KMS-11 (cell line): ENCODE measurements around the gene TCP1.
A peak's percentile ranks its signal among the peaks of the same experiment; 100 is the strongest.

Source experiments
- H2AFZ ChIP-seq: fragments of 200-600 bp; sonication (generic); 2 replicates; pipeline ENCODE4 v1.6.1; 2016; ENCODE audit warnings: antibody characterized with exemption, mixed run types, low read depth
- H3K27ac ChIP-seq: fragments of 200-600 bp; sonication (generic); 2 replicates; pipeline ENCODE4 v1.6.1; 2016; ENCODE audit warnings: mild to moderate bottlenecking, mixed run types
- H3K27me3 ChIP-seq: fragments of 200-600 bp; sonication (generic); 2 replicates; pipeline ENCODE4 v1.6.1; 2017; ENCODE audit warnings: mild to moderate bottlenecking, low read depth, mixed run types, moderate library complexity; ENCODE audit not compliant: insufficient read depth
- H3K36me3 ChIP-seq: fragments of 200-600 bp; sonication (generic); 2 replicates; pipeline ENCODE4 v1.6.1; 2017; ENCODE audit warnings: mild to moderate bottlenecking, mixed run types; ENCODE audit not compliant: insufficient read depth
- H3K4me1 ChIP-seq: fragments of 200-600 bp; sonication (generic); 2 replicates; pipeline ENCODE4 v1.6.1; 2016; ENCODE audit warnings: mild to moderate bottlenecking, low read depth, mixed run types; ENCODE audit not compliant: poor library complexity, severe bottlenecking
- H3K4me2 ChIP-seq: fragments of 200-600 bp; sonication (generic); 2 replicates; pipeline ENCODE4 v1.7.0; 2016; ENCODE audit warnings: mild to moderate bottlenecking, mixed run types
- H3K4me3 ChIP-seq: fragments of 200-600 bp; sonication (generic); IDR thresholded peaks from 2 replicates; pipeline ENCODE4 v1.6.1; 2017; ENCODE audit warnings: low read depth, low read length, mixed read lengths; ENCODE audit not compliant: insufficient read depth
- H3K79me2 ChIP-seq: fragments of 200-600 bp; sonication (generic); 2 replicates; pipeline ENCODE4 v1.6.1; 2016; ENCODE audit warnings: low read depth, mixed run types; ENCODE audit not compliant: insufficient read depth
- H3K9ac ChIP-seq: fragments of 200-600 bp; sonication (generic); 2 replicates; pipeline ENCODE4 v1.6.1; 2016; ENCODE audit warnings: mild to moderate bottlenecking, mixed run types
- H4K20me1 ChIP-seq: fragments of 200-600 bp; sonication (generic); 2 replicates; pipeline ENCODE4 v1.6.1; 2016; ENCODE audit warnings: mild to moderate bottlenecking, mixed run types; ENCODE audit not compliant: insufficient read depth
- TF ChIP-seq, protein P1 (sequence below): fragments of 200-600 bp; sonication (generic); conservative IDR thresholded peaks from 2 replicates; pipeline ENCODE4 v1.6.1; 2017; ENCODE audit warnings: low read depth, mild to moderate bottlenecking, antibody characterized with exemption, low read length, moderate library complexity, mixed read lengths

Gene TCP1

GRCh38 chr6:159790149-159790955, 950 bp upstream of the TCP1 start, which contains the start of gene MRPL18:
MRPL18 (plus strand) TSS chr6:159790467; CDS start chr6:159790588, 121 bp downstream.
- Histone ChIP-seq H3K79me2 (peaks cover 86% of the 10 kb centered on the region), H3K4me3 (no peak within 1 kb of the TSS), H4K20me1 (peaks cover 12% of the 10 kb centered on the region), H3K36me3 (peaks cover 23% of the 10 kb centered on the region; the same call in 1 of the 2 replicates), H3K4me1 (peaks cover 36% of the 10 kb centered on the region), H3K27ac (peak within 1 kb of the TSS; percentile 47), H3K9ac (peak within 1 kb of the TSS; percentile 78), H2AFZ (peak within 1 kb of the TSS; percentile 34), H3K27me3 (no peaks in the 10 kb centered on the region), H3K4me2 (peak within 1 kb of the TSS; percentile 90)
- TF ChIP-seq, protein P1, sequence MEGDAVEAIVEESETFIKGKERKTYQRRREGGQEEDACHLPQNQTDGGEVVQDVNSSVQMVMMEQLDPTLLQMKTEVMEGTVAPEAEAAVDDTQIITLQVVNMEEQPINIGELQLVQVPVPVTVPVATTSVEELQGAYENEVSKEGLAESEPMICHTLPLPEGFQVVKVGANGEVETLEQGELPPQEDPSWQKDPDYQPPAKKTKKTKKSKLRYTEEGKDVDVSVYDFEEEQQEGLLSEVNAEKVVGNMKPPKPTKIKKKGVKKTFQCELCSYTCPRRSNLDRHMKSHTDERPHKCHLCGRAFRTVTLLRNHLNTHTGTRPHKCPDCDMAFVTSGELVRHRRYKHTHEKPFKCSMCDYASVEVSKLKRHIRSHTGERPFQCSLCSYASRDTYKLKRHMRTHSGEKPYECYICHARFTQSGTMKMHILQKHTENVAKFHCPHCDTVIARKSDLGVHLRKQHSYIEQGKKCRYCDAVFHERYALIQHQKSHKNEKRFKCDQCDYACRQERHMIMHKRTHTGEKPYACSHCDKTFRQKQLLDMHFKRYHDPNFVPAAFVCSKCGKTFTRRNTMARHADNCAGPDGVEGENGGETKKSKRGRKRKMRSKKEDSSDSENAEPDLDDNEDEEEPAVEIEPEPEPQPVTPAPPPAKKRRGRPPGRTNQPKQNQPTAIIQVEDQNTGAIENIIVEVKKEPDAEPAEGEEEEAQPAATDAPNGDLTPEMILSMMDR: no peak

DNA sequence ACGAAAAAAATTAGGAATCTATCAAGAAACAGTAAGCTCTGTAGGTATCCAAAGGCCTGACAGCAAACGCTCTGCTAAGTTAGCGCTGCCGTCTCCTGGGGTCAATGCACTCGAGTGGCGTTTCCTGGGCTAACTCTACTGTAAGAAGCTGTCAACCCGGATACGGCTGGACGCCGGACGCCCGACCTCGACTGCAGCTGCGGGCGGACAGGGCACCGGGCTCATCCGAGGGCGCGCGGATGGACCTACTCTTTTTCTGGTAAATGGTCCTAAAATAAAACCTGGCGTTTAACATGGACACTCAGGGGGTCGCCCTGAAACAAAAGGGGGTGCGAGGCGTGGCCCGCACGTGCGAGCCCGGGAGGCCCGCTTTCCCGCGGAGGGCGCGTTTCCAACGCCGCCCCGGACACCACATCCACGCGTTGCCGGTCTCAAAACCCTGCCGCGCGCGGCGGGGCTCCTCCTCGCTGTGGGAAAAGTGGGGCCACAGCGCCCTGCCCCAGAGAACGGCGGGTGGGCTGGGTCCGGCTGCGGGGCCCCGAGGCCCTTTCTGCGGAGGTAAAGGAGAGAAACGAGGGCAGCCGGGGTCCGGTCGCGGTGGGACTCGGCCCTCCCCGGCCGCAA, 537 bp downstream of the TCP1 start:
- H3K4me1 ChIP-seq: peaks cover 39% of the 10 kb centered on the region
- peak overlapping the region; percentile 85 for H3K4me2 ChIP-seq
- H3K36me3 ChIP-seq: peaks cover 27% of the 10 kb centered on the region; the same call in 1 of the 2 replicates
- H2AFZ ChIP-seq: no peak overlapping the region; the same call in 1 of the 2 replicates
- peak overlapping the region; percentile 78 for H3K9ac ChIP-seq
- H4K20me1 ChIP-seq: peaks cover 17% of the 10 kb centered on the region
- H3K79me2 ChIP-seq: peaks cover 94% of the 10 kb centered on the region
- no peak overlapping the region for H3K4me3 ChIP-seq
- no peaks in the 10 kb centered on the region for H3K27me3 ChIP-seq
- TF ChIP-seq, protein P1: no peak
- H3K27ac ChIP-seq: peak overlapping the region; percentile 47; the same call in 1 of the 2 replicates

DNA sequence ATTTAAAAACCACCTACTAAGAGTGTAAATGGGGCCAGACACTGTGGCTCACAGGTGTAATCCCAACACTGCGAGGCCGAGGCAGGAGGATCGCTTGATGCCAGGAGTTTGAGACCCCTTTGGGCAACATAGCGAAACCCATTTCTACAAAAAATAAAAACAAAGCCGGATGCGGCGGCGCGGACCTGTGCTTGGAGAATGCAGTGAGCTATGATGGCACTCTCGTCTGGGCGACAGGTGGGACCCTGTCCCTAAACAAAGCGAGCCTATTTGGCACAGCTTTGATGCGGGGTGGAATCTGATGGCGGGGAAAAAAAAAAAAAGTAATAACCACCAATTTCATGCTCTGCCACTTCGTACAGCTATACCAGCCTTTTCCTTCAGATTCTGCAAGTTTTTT, 1.1 kb downstream of the TCP1 start:
- peak overlapping the region; percentile 47; the same call in 1 of the 2 replicates for H3K27ac ChIP-seq
- H3K79me2 ChIP-seq: peaks cover 94% of the 10 kb centered on the region
- peak overlapping the region; percentile 78; the same call in 1 of the 2 replicates for H3K9ac ChIP-seq
- no peak overlapping the region for H2AFZ ChIP-seq
- H3K36me3 ChIP-seq: peaks cover 32% of the 10 kb centered on the region; the same call in 1 of the 2 replicates
- peak overlapping the region; percentile 85 for H3K4me2 ChIP-seq
- peaks cover 17% of the 10 kb centered on the region for H4K20me1 ChIP-seq
- no peak overlapping the region for H3K4me3 ChIP-seq
- TF ChIP-seq, protein P1: no peak
- no peaks in the 10 kb centered on the region for H3K27me3 ChIP-seq
- peaks cover 44% of the 10 kb centered on the region for H3K4me1 ChIP-seq

- Histone ChIP-seq H3K27me3 (no peaks in the 10 kb centered on the region), H3K4me2 (no peak overlapping the region), H3K4me3 (no peak overlapping the region), H3K4me1 (peaks cover 3% of the 10 kb centered on the region), H3K79me2 (peaks cover 19% of the 10 kb centered on the region), H3K36me3 (peaks cover 31% of the 10 kb centered on the region), H4K20me1 (peaks cover 6% of the 10 kb centered on the region; the same call in 1 of the 2 replicates), H2AFZ (no peak overlapping the region), H3K27ac (no peak overlapping the region), H3K9ac (no peak overlapping the region)
- TF ChIP-seq, protein P1: no peak
Measured at GRCh38 chr6:159778542-159779103, 10.8 kb downstream of the TCP1 start.
